Adrenal gland (tissue), 19 donors: ENCODE measurements around the gene SLTM. TPM values are rescaled to one million over a fixed set of nuclear protein-coding genes. Genes with fewer than 3 reads are reported as not detected.

Experiments
- DNase-seq, 7 donors: peaks; one replicate each; pipeline ENCODE4 v3.0.0-alpha.2; 2019 to 2020
- H3K27ac ChIP-seq, 5 donors: fragments of 200-600 bp; sonication (generic) in 4 of 5; 1 replicate in 3 of 5; 2 replicates in 2 of 5; pipeline versions ENCODE4 v1.5.1 to v1.8.0; 2016 to 2020; ENCODE audit warnings: mild to moderate bottlenecking in 1 of 5
- H3K27me3 ChIP-seq: fragments of 200-600 bp; 2 replicates; pipeline ENCODE4 v1.8.0; 2021
- H3K36me3 ChIP-seq, 2 donors: fragments of 200-600 bp; replicated peaks in 1 of 2; 1 replicate in 1 of 2; 2 replicates in 1 of 2; pipeline versions ENCODE4 v1.5.1 to v1.8.0; 2018 to 2022
- H3K4me1 ChIP-seq, 2 donors: fragments of 200-600 bp; replicated peaks in 1 of 2; 1 replicate in 1 of 2; 2 replicates in 1 of 2; pipeline versions ENCODE4 v1.5.1 to v1.8.0; 2018 to 2021
- H3K4me3 ChIP-seq, 4 donors: fragments of 200-600 bp; sonication (generic) in 3 of 4; one replicate each; pipeline ENCODE4 v1.5.1; 2016 to 2018
- H3K9me3 ChIP-seq, 3 donors: fragments of 200-600 bp; sonication (generic) in 1 of 3; replicated peaks in 1 of 3; 1 replicate in 2 of 3; 2 replicates in 1 of 3; pipeline versions ENCODE4 v1.5.1 to v1.8.0; 2016 to 2021
- CTCF ChIP-seq, 6 experiments: fragments of 450-650 bp in 4 of 6; fragments of 200-600 bp in 2 of 6; sonication (generic) in 1 of 6; IDR thresholded peaks; 1 replicate in 5 of 6; 2 replicates in 1 of 6; pipeline versions ENCODE4 v1.5.1 to v1.8.0; 2016 to 2021; ENCODE audit warnings: antibody characterized with exemption in 6 of 6, mild to moderate bottlenecking in 2 of 6, moderate library complexity in 1 of 6
- POLR2A ChIP-seq, 2 donors: fragments of 450-650 bp; IDR thresholded peaks; one replicate each; pipeline ENCODE4 v1.6.1; 2017; ENCODE audit warnings: antibody characterized with exemption in 2 of 2, mild to moderate bottlenecking in 2 of 2, moderate library complexity in 1 of 2
- WGBS, 4 donors: extraction: QIAGEN DNeasy Blood & Tissue Kit in 2 of 4; methylation state at CpG; one replicate each; pipeline versions ENCODE4 v1.1.5 to v1.1.7; 2013 to 2017; 5-methylcytosine and 5-hydroxymethylcytosine counted together
- intact Hi-C, 2 donors: fragments of 100-400 bp; cut with DNase I; formaldehyde crosslinking; loops; one replicate each; pipeline versions ENCODE4 v1.14.1 to v1.15.0; 2022 to 2023
- long read RNA-seq, 10 donors: library from polyadenylated mRNA in 3 of 10; unstranded in 2 of 10; stranded (forward) in 1 of 10; transcript quantifications; one replicate each; pipeline ENCODE4 v2.0.0 and lab custom pipeline, GENCODE V29; 2021 to 2026
- polyA plus RNA-seq, 3 donors: library from polyadenylated mRNA; stranded (reverse); fragments of 200-250 nt in 2 of 3; fragments of 350-450 nt in 1 of 3; fragmentation: Illumina TruSeq in 1 of 3; extraction: RNeasy Lipid Tissue Mini Kit (QIAGEN cat#74804) in 1 of 3; gene quantifications; one replicate each; pipeline ENCODE4 v1.2.3, GENCODE V29; 2013 to 2014
- total RNA-seq, 9 donors: library from RNA; depleted of rRNA in 4 of 9; stranded (reverse); fragments of >200 nt in 4 of 9; fragments of 120-200 nt in 1 of 9; fragmentation: NEBNext Ultra II Directional in 1 of 9; extraction: Animal tissue kit (Norgen Biotek cat#: 25700) in 1 of 9; gene quantifications; one replicate each; pipeline versions ENCODE4 v1.1.0 to v1.2.4, GENCODE V29; 2013 to 2023
- donor health status: healthy with polysubstance abuse.
- donor health status: Bipolar disorder and iron deficiency.
- donor health status: DM: yes; HTN: yes; CAD: no.
- donor health status: DM: no; HTN: no; CAD: no.
- donor health status: DM: no; HTN: no; CAD: no.
- donor health status: DM: yes; HTN: yes; CAD: no.

SLTM gene
- 10 to 100 TPM; 31.4 to 80.5 (median 48.9) TPM for total RNA-seq
- 10 to 100 TPM; 56.6 to 87.0 (median 64.2) TPM for polyA plus RNA-seq
- long read RNA-seq, donor 1, partial matches to known transcripts: 5 of 8 reads
- long read RNA-seq, donor 1, other reads (novel, unspliced or antisense): 0 of 8 reads
- long read RNA-seq, donor 2, full-length matches to known transcripts: 3 of 3 reads
- long read RNA-seq, donor 2, partial matches to known transcripts: 0 of 3 reads
- long read RNA-seq, donor 2, other reads (novel, unspliced or antisense): 0 of 3 reads
- long read RNA-seq, donor 3, partial matches to known transcripts: 5 of 7 reads
- long read RNA-seq, donor 3, other reads (novel, unspliced or antisense): 0 of 7 reads
- long read RNA-seq, donor 4, partial matches to known transcripts: 26 of 39 reads
- long read RNA-seq, donor 4, other reads (novel, unspliced or antisense): 6 of 39 reads
- long read RNA-seq, donor 5, full-length matches to known transcripts: 22 of 77 reads
- long read RNA-seq, donor 5, partial matches to known transcripts: 4 of 77 reads
- long read RNA-seq, donor 5, other reads (novel, unspliced or antisense): 51 of 77 reads
- long read RNA-seq, donor 6, partial matches to known transcripts: 18 of 22 reads
- long read RNA-seq, donor 6, other reads (novel, unspliced or antisense): 3 of 22 reads
- long read RNA-seq, donor 7, partial matches to known transcripts: 0 of 2 reads
- long read RNA-seq, donor 7, other reads (novel, unspliced or antisense): 0 of 2 reads
- long read RNA-seq, donor 8, full-length matches to known transcripts: 2 of 2 reads
- long read RNA-seq, donor 8, partial matches to known transcripts: 0 of 2 reads
- long read RNA-seq, donor 8, other reads (novel, unspliced or antisense): 0 of 2 reads
- long read RNA-seq, donor 9, partial matches to known transcripts: 12 of 16 reads
- long read RNA-seq, donor 9, other reads (novel, unspliced or antisense): 0 of 16 reads
- long read RNA-seq, donor 10: 0 reads

- 0 to 1% (median 0%) methylated on average over 41 to 101 of the region's 101 CpGs for WGBS, 4 donors
- Histone ChIP-seq H3K36me3 (peaks cover 0 to 6% of the 10 kb centered on the region in 2 donors), H3K27me3 (no peaks in the 10 kb centered on the region), H3K4me3 (peak within 1 kb of the TSS; percentile 63 to 80 (median 76)), H3K9me3 (no peaks in the 10 kb centered on the region), H3K27ac (peak within 1 kb of the TSS; percentile 73 to 100 (median 98)), H3K4me1 (peaks cover 18 to 26% of the 10 kb centered on the region in 2 donors)
- peak; percentile 92 to 96 (median 94) for DNase-seq
- intact Hi-C loops: loop anchor here in 1 of 2 donors (10.0 kb wide), 1 partner anchor 889 kb away; no protein-coding TSS in a partner anchor
- TF ChIP-seq POLR2A (IDR thresholded peaks at IDR 0.05) (peak; percentile 97 to 98), CTCF (IDR thresholded peaks at IDR 0.05) (peak in 5 of 6 experiments; percentile 7 to 46 (median 37))
Observed at GRCh38 chr15:58933281-58934113, at the start of gene SLTM. Gene SLTM, minus strand, starts transcription at chr15:58933679. Its CDS starts 114 bp downstream, at chr15:58933565.

GRCh38 chr15:58983261-58983660 is 49.8 kb upstream of the SLTM start:
- H3K27me3 ChIP-seq: no peaks in the 10 kb centered on the region
- H3K9me3 ChIP-seq: no peaks in the 10 kb centered on the region
- DNase-seq: no peak
- TF ChIP-seq CTCF (IDR thresholded peaks at IDR 0.05) (no peak), POLR2A (IDR thresholded peaks at IDR 0.05) (no peak)
- no peak overlapping the region for H3K4me3 ChIP-seq
- H3K4me1 ChIP-seq: peaks cover 0 to 19% of the 10 kb centered on the region in 2 donors
- no peak overlapping the region for H3K27ac ChIP-seq
- 73 to 91% (median 74%) methylated on average over 2 of the region's 2 CpGs for WGBS, 4 donors
- H3K36me3 ChIP-seq: no peaks in the 10 kb centered on the region
- intact Hi-C loops: loop anchor here in 1 of 2 donors (5.0 kb wide), 1 partner anchor 509 kb away; no protein-coding TSS in a partner anchor

- H3K9me3 ChIP-seq: no peaks in the 10 kb centered on the region
- 69 to 81% (median 76%) methylated on average over 5 to 6 of the region's 6 CpGs for WGBS, 4 donors
- peaks cover 0 to 17% of the 10 kb centered on the region in 2 donors for H3K4me1 ChIP-seq
- no peak overlapping the region for H3K27ac ChIP-seq
- intact Hi-C loops: loop anchor here in 1 of 2 donors (5.0 kb wide), 1 partner anchor 510 kb away; no protein-coding TSS in a partner anchor
- no peaks in the 10 kb centered on the region for H3K36me3 ChIP-seq
- no peak for DNase-seq
- TF ChIP-seq CTCF (IDR thresholded peaks at IDR 0.05): no peak
- no peak for TF ChIP-seq POLR2A (IDR thresholded peaks at IDR 0.05)
- H3K4me3 ChIP-seq: no peak overlapping the region
- H3K27me3 ChIP-seq: no peaks in the 10 kb centered on the region
Observed at GRCh38 chr15:58981808-58982475, 48.5 kb upstream of the SLTM start.
